Activated T-cell treated with anti-CD3 and anti-CD28 coated beads for 48 hours (primary cell): ENCODE results near the gene MRAP.

Experiments
- DNase-seq: peaks from one replicate; pipeline ENCODE4 v3.0.0-alpha.2; 2020; ENCODE audit warnings: low read depth

Gene MRAP

DNA sequence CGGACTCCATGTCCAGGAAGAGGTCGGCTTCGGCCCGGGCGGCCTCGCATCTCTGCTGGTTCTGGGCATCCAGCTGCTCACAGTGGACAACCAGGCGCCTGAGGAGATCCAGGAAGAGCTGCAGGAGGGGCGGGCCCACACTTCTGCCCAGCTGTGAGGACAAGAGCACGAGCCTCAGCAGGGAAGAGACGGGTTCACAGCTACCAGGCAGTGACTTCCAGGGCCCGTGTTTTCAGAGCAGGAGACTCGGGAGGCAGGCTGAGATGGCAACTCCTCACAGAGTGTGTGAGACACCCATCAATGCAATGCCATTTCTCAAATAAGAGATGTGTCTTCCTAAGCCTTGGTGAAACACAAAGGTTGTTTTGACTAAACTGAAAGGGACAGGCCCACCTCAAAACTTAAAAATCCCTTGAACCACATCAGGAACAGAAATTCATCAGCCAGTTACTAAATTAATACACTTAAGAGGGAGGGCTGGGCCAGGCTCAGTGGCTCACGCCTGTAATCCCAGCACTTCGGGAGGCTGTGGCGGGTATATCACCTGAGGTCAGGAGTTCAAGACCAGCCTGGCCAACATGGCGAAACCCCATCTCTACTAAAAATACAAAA, 50.8 kb downstream of the MRAP start:
- no peak for DNase-seq

DNA sequence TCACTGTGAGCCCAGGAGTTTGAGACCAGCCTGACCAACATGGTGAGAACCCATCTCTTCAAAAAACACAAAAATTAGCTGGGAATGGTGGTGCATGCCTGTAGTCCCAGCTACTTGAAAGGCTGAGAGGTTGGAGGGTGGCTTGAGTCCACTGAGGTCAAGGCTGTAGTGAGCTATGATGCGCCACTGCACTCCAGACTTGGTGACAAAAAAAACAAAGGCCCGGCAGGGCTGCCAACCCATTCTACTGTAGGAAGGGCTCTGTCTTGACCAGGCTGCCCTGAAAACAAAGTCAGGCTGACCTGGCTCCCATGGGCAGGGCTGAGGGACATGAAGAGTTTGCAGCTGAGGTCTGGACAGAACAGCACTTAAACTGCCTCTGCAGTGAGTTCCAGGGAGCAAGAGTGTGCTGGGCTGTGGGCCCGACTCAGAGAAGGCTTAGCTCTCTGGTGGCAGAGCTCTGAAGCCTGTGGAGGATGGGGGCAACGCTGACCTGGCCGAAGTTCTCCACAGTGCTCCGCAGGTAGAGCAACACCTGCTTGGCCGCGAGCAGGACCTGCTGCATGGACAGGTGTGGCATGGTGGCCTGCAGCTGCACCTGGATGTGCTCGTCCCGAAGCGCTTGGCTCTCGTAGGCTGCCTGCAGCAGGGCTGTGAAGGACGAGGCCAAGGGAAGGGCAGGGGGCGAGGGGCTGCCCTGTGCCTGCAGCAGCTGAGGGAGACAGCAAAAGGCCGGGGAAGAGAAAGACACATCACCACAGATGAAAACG, 51.7 kb downstream of the MRAP start:
- no peak for DNase-seq

DNA sequence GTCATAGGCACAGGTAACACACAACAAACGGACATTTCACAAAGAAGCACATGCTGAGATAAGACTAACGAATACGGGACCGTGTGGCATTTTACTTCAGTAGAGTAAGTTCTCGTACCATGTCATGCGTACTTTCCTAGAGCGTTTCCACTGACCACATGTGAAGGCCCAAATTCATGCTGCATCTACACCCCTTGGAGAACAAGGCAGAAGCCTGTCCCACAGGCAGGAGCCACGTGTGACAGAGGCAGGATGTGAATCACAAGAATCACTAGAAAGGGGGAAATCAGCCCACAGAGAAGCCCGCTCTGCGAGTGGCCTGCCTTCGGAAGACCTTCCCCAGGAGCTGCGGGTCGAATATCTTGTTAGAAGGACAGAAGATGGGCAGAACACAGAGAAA, 52.3 kb downstream of the MRAP start:
- DNase-seq = no peak

- no peak for DNase-seq
These were observed 52.8 kb downstream of the MRAP start for GRCh38 chr21:32351428-32351827.

DNA sequence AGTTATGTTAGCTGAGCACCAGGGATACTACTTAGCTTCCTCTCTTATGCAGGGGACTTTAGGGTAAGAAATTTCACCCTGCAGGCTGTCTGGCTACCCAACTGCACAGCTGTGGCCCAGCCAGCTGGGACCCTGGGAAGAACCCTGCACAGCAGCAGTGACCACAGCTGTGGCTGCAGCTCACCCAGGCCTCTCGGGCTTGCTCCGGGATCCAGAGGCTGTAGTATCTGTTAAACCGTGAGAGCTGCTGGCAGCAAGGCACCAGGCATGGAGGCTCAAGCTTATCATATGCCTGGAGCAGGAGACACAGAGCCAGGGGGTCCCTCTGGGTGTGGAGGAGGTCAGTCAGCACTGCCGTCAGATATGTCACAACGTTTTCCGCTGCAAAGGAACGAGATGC, 53.9 kb downstream of the MRAP start:
- DNase-seq = no peak

DNA sequence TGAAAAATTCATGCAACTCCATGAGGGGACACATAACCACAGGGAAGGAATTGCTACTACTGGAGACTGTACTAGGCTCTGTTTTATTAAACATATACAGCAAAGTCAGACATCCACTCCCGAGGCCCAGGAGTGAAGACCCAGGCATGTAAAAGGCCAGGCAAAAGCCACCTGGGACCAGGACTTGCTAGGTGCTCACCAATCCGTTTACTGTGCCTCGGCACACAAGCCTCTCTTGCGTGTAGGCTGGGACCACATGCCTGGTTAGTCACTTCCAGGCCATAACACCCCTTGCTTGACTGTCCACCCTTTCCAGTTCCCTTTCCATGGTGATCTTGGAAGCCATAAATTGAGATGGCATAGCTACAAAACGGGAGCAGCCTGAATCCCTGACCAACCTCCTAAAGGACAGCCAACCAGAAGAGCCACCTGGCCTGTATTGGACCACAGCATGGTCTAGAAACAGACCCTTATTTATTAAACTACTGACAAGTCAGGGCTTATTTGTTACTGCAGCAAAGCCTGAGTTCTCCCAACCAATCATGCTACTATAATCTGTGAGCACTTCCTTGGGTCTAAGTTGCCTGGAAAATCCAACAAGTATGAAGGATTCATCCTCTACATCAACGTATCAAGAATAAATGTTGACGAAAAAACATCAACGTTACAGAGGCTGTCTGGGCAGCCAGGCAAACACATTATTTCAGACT, 54.5 kb downstream of the MRAP start:
- DNase-seq = no peak

DNA sequence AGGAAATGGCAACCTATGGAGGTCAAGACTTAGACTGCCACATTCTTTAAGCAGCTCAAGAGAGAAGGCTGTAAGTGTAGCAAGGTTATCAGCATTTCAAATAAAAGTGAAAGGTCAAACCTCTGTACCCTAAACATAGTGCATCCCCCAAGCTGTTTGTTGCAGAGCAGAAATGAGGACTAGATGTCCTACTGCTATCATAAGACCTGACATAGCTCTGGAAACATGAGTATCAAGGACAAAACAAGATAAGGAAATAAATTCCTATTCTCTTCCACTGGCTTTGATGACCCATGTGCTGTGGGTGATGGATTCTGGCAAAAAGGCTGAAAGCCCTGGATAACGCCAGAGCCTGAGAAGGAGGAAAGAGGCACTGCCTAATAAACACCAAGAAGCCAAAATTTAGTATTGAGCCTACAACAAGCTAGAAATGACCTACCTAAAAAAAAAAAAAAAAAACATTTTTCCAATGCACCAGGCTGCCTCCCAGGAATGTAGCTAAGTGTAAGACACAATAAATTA, 58.3 kb downstream of the MRAP start:
- no peak for DNase-seq

DNA sequence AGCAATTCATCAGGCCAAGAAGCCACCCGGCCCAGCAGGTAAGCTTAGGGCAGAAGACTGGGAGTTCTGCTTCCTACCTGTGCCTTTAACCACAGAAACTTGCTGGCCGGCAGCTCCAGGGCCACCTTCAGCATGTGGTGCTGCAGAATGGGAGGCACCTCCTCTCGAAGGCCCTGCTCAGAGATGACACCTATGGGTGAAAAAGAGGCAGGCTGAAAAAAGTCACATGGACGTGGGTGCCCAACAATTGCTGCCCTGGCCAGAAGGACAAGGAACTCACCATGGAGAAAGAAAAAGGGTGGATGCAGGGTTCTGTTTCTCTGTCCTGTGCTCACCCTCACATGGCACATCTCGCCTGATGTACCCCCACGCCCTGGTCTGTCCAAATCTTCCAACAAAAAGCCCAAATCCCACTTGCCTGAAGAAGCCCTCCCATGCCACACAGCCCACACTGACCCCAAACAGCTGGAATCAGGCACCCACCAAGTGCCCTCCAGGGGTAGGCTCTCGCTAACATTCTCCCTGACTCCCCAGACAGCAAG, 61.1 kb downstream of the MRAP start:
- no peak for DNase-seq

DNA sequence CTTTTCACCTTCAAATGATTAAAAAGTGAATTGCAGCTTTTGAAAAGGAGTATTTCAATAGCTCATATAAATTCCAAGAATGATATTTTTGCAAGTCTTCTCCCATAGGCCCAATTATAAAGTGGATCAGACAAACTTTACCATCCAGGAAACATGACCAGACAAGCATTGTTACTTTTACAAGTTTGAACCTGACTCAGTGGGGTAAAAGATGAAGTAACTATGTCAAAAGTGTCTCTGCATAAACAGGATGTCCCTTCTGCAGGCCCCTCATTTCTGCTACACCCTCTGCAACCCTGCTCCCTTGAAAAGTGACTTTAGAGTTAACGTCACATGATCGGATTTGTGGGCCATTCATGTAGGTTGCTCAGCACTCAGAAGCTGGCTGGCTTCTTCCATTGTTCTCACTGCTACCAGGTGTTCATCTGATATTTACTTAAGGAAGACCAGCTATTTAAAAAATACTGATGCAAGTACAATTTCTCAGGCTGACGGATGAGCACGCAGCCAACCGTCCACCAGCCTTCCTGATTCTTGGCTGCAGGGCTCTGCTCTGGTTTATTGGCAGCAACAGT, 61.8 kb downstream of the MRAP start:
- DNase-seq = no peak
